ENCODE results near the gene PTPRM.

DNA sequence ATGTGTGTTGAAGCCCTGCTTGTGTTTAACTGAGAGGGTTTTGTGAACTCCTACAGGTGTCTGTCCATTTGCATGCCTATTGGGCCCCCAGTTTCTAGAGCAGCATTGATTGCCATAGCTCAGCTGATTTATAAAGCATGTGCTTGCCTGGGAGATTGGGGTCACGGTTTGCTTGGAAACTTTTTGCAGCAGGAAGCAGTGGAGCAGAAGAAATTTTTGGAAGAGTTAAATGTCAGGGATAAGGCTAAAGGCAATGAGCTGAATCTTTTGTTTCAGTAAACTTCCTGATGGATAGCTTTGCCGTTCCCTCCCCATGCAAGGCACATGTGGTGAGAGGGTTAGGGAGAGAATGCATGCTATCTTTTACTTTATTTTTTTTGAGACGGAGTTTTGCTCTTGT lies 102.2 kb downstream of the PTPRM start:
- TF ChIP-seq, protein P1, sequence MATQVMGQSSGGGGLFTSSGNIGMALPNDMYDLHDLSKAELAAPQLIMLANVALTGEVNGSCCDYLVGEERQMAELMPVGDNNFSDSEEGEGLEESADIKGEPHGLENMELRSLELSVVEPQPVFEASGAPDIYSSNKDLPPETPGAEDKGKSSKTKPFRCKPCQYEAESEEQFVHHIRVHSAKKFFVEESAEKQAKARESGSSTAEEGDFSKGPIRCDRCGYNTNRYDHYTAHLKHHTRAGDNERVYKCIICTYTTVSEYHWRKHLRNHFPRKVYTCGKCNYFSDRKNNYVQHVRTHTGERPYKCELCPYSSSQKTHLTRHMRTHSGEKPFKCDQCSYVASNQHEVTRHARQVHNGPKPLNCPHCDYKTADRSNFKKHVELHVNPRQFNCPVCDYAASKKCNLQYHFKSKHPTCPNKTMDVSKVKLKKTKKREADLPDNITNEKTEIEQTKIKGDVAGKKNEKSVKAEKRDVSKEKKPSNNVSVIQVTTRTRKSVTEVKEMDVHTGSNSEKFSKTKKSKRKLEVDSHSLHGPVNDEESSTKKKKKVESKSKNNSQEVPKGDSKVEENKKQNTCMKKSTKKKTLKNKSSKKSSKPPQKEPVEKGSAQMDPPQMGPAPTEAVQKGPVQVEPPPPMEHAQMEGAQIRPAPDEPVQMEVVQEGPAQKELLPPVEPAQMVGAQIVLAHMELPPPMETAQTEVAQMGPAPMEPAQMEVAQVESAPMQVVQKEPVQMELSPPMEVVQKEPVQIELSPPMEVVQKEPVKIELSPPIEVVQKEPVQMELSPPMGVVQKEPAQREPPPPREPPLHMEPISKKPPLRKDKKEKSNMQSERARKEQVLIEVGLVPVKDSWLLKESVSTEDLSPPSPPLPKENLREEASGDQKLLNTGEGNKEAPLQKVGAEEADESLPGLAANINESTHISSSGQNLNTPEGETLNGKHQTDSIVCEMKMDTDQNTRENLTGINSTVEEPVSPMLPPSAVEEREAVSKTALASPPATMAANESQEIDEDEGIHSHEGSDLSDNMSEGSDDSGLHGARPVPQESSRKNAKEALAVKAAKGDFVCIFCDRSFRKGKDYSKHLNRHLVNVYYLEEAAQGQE (IDR thresholded peaks at IDR 0.05; ENCODE audit: low read depth) = no peak
- TF ChIP-seq CTCF (IDR thresholded peaks at IDR 0.05 in 2 of 3, conservative IDR thresholded peaks at IDR 0.05 in 1 of 3; ENCODE audit: borderline replicate concordance in 1 of 3, insufficient read depth in 1 of 3, low read depth in 2 of 3, low read length in 2 of 3) = no peak
- TF ChIP-seq, protein P2, sequence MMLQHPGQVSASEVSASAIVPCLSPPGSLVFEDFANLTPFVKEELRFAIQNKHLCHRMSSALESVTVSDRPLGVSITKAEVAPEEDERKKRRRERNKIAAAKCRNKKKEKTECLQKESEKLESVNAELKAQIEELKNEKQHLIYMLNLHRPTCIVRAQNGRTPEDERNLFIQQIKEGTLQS (IDR thresholded peaks at IDR 0.05) = no peak
- no peak for TF ChIP-seq EZH2 (IDR thresholded peaks at IDR 0.05)
- TF ChIP-seq POLR2A (IDR thresholded peaks at IDR 0.05; ENCODE audit: borderline replicate concordance, extremely low read depth, insufficient read depth, insufficient read length) = no peak
- TF ChIP-seq EZH2phosphoT487 (IDR thresholded peaks at IDR 0.05; ENCODE audit: borderline replicate concordance) = no peak

Measured in HCT116 (cell line).